Central memory CD4-positive, alpha-beta T cell (primary cell): ENCODE data around the gene RPS5.
"Not testable (repeated sequence)": the region's sequence is repeated elsewhere in the genome, so short reads cannot be mapped to it uniquely, and the experiment has no call there.

ENCODE experiments used
- DNase-seq: peaks from one replicate; pipeline ENCODE4 v3.0.0; 2022
- total RNA-seq, 3 experiments: gene quantifications; one replicate each; lab custom pipeline; 2026; lab: John Stamatoyannopoulos, UW

Gene RPS5
- 273 to 829 (median 680) reads per million in 3 experiments for total RNA-seq

- DNase-seq = peak; percentile 98
Observed at GRCh38 chr19:58386576-58387337, at the start of gene RPS5. Gene RPS5 (plus strand): TSS chr19:58387269. CDS start chr19:58388138, 869 bp downstream.

GRCh38 chr19:58338336-58338735 is 48.7 kb upstream of the RPS5 start:
- no peak for DNase-seq

DNA sequence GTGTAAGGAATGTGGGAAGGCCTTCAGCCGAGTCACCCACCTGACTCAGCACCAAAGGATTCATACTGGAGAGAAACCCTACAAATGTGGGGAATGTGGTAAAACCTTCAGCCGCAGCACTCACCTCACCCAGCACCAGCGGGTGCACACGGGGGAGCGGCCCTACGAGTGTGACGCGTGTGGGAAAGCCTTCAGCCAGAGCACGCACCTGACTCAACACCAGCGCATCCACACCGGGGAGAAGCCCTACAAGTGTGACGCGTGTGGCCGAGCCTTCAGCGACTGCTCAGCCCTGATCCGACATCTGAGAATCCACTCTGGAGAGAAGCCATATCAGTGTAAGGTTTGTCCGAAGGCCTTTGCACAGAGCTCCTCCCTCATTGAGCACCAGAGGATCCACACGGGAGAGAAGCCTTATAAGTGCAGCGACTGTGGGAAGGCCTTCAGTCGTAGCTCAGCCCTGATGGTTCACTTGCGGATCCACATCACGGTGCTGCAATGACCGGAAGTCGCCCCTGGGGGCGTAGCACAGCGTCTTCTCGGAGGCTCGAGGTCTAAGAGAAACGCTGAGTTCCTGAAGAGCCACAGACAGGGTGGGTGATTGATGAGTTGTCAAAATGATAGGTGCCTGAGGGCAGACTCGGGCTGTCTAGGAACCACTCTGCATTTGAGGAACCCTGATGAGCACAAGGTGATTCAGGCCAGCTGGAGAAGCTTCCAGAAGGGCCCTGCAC is 48.1 kb upstream of the RPS5 start:
- DNase-seq = no peak

GRCh38 chr19:58345558-58345957 is 41.5 kb upstream of the RPS5 start:
- DNase-seq = no peak

GRCh38 chr19:58346961-58347929 is 39.8 kb upstream of the RPS5 start:
- peak; percentile 69 for DNase-seq

DNA sequence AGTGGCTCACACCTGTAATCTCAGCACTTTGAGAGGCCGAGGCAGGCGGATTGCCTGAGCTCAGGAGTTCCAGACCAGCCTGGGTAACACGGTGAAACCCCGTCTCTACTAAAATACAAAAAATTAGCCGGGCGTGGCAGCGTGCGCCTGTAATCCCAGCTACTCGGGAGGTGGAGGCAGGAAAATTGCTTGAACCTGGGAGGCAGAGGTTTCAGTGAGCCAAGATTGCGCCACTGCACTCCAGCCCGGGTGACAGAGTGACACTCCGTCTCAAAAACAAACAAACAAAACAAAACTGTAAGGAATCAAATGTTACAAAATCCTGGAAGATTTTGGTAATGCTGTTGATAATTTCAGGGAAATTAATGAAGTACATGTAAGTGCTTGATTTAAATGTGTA is 39.0 kb upstream of the RPS5 start:
- DNase-seq = not testable (repeated sequence)

DNA sequence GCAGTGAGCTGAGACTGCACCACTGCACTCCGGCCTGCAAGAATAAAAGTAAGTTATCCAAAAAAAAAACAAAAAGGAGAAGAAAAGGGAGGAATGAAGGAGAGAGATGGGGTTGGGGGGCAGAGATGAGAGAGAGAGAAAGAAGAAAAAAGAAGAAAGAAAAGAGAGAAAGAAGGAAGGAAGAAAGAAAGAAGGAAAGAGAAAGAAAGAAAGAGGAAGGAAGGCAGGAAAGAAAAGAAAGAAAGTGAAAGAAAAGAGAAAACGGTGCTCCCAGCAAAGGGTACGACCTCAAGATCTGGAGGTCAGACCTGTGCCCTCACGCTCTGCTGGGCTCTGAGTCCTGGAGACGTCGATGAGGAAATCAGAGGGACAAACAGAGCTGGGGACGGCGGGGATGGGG is 37.5 kb upstream of the RPS5 start:
- DNase-seq = no peak

DNA sequence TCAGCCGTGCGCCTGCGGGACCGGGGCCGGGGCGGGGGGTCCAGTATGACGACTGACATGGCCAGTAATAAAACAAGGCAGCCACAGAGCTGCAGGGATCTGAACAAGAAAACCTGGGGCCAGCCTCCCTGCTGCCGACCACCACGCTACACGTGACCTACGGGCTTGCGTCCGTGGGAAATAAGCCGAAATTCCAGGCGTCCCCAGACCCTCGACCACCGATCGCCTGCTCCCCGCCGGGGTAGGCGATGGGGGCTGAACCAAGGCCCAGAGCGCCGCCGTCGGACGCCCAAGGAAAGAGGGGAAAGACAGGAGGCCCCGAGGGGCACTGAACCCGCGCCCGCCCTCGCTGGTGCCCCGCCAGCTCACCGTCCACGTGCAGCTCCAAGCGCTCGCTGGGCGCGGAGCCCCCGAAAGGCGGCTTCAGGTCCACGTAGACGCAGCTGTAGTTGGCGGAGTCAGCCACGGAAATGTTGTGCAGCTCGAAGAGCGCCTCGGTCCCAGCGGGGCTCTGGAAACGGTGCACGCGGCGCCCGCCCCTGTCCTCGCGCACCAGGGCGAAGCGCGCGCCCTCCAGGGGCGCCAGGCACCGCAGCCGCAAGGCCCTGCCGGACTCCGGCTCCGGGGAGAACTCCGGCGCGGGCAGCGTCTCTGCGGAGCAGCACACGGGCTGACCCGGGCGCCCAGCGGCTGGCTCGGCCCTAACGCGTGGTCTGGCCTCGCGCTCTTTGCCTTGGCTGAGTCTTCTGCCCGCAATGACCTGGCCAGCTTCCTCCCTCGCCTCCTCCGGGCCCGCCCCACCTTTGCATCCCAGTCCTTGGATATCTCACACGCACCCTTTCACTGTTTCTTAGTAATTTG is 36.8 kb upstream of the RPS5 start:
- DNase-seq = no peak

DNA sequence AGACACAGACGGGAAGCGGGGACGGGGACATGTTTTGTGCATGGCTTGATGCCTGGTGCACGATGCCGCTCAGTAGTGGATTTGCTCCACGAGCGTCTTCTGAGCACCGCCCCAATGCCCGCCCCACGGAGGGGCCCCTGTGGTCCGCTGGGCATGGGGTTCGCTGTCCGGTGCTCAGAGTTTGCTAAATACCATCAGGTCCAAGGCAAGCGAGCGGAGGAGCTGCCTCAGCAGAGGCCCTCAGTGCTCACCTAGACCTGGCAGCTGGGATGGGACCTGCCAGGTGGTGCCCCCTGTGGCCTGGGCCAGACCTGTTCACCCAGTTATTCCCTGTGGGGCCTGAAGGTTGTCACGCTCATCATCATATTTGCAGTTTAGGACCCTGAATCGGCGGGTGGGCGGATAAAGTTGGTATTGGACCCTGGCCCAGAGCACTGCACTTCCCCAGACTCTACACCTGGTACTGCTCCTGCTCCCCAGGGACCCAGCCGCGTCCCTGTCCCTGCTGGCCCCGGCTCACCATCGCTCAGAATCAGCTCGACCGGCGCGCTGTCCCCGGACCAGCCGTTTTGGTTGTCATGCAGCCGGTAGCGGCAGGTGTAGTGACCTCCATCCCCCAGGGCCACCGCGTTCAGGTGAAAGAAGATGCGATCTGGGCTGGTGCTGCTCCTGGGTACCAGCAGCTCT is 36.1 kb upstream of the RPS5 start:
- no peak for DNase-seq

GRCh38 chr19:58351558-58351878 is 35.6 kb upstream of the RPS5 start:
- DNase-seq = no peak

DNA sequence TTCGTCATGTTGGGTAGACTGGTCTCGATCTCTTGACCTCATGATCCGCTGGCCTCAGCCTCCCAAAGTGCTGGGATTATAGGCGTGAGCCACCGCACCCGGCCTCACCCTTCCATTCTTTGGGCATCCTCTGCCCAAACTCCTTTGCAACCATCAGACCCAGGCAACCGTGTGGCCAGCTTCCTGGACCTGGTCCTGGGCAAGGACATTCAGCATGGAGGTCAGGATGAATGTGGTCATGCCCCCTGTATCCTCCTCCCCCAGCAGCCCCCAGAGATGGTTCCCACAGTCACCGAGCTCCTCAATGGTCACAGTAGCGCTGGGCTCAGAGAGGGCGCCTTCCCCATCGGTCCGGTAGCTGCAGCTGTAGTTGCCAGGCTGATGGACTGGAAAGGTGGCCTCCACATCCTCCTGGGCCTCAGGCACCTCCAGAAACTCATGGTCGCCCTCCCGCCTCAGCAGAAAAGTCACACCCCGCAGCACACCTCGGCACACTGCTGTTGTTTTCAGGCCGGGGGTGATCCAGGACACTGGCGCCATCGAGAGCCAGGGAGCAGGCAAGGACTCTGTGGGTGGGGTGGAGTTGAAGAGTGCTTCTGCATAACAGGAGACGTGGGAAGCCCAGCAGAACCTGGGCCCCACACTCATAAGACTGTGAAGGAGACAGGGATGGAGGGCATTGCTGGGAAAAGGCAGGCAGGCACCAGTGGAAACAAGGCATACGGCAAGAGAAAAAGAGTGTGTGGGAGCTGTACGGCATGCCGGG is 34.9 kb upstream of the RPS5 start:
- DNase-seq = no peak

GRCh38 chr19:58352760-58353671 is 34.1 kb upstream of the RPS5 start, which contains the start of gene A1BG:
Gene A1BG (minus strand): TSS chr19:58353492. CDS start chr19:58353437, 55 bp downstream.
- no peak for DNase-seq

- no peak for DNase-seq
Observed at GRCh38 chr19:58353717-58354477, 33.2 kb upstream of the RPS5 start.

- DNase-seq = no peak
Observed at GRCh38 chr19:58354478-58355030, 32.5 kb upstream of the RPS5 start.

DNA sequence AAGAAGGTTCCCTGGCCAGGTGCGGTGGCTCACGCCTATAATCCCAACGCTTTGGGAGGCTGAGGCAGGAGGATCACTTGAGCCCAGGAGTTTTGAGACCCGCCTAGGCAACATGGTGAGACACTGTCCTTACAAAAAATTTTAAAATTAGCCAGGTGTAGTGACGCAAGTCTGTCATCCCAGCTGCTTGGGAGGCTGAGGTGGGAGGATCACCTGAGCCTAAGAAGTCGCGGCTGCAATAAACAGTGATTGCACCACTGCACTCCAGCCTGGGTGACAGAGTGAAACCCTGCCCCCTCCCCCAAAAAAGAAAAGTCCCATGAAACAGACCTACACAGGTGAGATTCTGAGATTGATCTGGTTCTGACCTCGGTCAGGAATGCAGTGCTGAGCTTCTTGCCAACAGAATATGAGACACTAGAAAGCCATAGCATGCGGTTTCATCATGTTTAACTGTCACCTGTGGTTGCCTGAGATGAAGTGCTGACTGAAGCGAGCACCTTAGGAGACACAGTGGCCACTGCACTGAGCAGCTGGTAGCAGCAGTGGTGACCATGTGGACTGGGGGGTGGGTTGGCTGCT is 31.8 kb upstream of the RPS5 start:
- DNase-seq = no peak

GRCh38 chr19:58355908-58356765 is 30.9 kb upstream of the RPS5 start:
- peak; percentile 41 for DNase-seq
